ENCODE measurements around the gene ARID4A.

The ARID4A gene

DNA sequence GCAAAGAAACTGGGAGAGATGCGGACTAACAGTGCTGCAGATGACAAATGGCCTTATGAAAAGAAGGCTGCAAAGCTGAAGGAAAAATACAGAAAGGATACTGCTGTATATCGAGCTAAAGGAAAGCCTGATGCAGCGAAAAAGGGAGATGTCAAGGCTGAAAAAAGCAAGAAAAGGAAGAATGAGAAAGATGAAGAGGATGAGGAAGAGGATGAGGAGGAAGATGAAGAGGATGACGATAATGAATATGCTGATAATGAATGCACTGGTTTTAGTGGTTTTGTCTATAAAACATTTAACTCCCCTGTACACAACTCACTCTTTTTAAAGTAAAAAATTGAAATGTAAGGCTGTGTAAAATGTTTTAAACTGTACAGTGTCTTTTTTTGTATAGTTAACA lies 13.2 kb upstream of the ARID4A start:
- H3K4me1 ChIP-seq (ENCODE audit: control insufficient read depth in 1 of 2, insufficient read depth in 1 of 2, low read depth in 1 of 2, low read length in 1 of 2): peaks cover 10 to 17% of the 10 kb centered on the region in 2 experiments
- no peak for TF ChIP-seq CTCF (IDR thresholded peaks at IDR 0.05)
- H3K27ac ChIP-seq: no peak overlapping the region
- H3K27me3 ChIP-seq: no peaks in the 10 kb centered on the region
- H3K9me3 ChIP-seq: no peaks in the 10 kb centered on the region
- no peak overlapping the region for H3K4me3 ChIP-seq (ENCODE audit: low read depth in 1 of 2, low read length in 1 of 2)
- peaks cover 81% of the 10 kb centered on the region for H3K36me3 ChIP-seq

DNA sequence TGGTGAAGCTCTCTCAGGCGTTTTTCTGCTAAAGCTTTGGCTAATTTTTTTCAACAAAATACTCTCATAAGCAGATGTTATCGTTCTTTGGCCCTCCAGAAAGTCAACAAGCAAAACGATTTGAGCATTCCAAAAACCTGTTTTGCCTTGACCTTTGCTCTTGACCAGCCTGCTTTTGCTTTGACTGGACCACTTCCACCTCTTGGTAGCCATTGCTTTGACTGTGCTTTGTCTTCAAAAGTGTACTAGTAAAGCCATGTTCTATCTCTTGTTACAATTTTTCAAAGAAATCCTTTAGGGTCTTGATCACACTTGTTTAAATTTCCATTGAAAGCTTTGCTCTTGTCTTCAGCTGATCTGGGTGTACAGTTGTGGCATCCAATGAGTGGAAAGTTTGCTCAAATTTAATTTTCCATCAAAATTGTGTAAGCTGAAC lies 10.7 kb upstream of the ARID4A start:
- no peak for TF ChIP-seq CTCF (IDR thresholded peaks at IDR 0.05)
- peaks cover 99% of the 10 kb centered on the region for H3K36me3 ChIP-seq
- H3K4me3 ChIP-seq (ENCODE audit: low read depth in 1 of 2, low read length in 1 of 2): no peak overlapping the region
- no peaks in the 10 kb centered on the region for H3K27me3 ChIP-seq
- no peaks in the 10 kb centered on the region for H3K9me3 ChIP-seq
- peaks cover 0 to 4% of the 10 kb centered on the region in 2 experiments for H3K4me1 ChIP-seq (ENCODE audit: control insufficient read depth in 1 of 2, insufficient read depth in 1 of 2, low read depth in 1 of 2, low read length in 1 of 2)
- H3K27ac ChIP-seq: peak overlapping the region; percentile 14

DNA sequence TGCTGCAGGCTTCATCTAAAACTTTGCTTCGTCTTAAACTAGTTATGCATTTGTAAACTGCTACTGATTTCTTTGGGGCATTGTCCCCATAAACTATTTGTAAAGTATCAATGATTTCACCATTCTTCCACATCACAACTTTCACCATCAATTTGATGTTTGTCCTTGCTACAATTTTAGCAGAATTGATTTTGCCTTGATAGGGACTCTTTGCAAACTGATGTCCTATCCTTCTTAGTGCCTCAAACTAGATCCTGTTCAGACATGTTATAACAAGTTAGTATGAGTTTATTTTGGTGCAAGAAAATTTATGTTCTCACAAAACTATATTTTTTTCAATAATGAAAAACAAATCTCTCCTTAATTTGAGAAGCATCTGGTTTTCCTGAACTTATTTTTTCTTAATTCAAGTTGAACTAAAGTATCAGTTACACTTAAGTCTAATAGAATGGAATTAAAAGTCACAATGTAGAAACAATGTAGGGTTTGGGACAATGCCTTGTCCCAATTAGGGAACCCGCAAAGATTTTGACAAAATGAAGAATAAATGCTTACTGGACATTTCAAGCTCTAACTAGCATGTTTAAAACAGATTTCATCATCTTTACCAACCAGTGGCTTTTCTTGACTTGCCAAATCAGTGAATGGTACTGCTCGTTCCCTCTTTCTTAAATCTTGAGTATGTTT lies 10.1 kb upstream of the ARID4A start:
- Histone ChIP-seq H3K27me3 (no peaks in the 10 kb centered on the region), H3K4me1 (ENCODE audit: control insufficient read depth in 1 of 2, insufficient read depth in 1 of 2, low read depth in 1 of 2, low read length in 1 of 2) (peaks cover 0 to 4% of the 10 kb centered on the region in 2 experiments), H3K4me3 (ENCODE audit: low read depth in 1 of 2, low read length in 1 of 2) (no peak overlapping the region), H3K36me3 (peaks cover 99% of the 10 kb centered on the region), H3K27ac (peak overlapping the region; percentile 14), H3K9me3 (no peaks in the 10 kb centered on the region)
- TF ChIP-seq CTCF (IDR thresholded peaks at IDR 0.05): no peak

DNA sequence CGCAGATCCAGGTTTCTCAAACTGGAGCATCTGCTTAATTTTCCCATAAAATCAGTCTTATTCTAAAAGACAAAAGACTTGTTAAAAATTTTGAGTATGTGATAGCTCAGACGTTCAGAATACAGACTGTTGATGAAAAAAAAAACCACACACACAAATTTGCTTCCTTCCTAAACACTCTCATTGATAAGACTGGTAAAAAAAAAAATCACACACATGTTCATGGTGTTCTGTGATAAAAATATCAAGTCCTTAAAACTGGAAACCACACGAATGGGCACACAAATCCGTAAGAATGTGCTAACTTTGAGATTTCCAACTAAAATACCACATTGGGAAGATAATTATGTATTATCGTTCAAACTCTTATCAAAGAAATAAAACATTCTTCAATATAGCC lies 6.7 kb upstream of the ARID4A start:
- peaks cover 13 to 16% of the 10 kb centered on the region in 2 experiments for H3K4me1 ChIP-seq (ENCODE audit: control insufficient read depth in 1 of 2, insufficient read depth in 1 of 2, low read depth in 1 of 2, low read length in 1 of 2)
- H3K27ac ChIP-seq: no peak overlapping the region
- H3K36me3 ChIP-seq: peaks cover 88% of the 10 kb centered on the region
- TF ChIP-seq CTCF (IDR thresholded peaks at IDR 0.05): no peak
- H3K27me3 ChIP-seq: no peaks in the 10 kb centered on the region
- no peak overlapping the region for H3K4me3 ChIP-seq (ENCODE audit: low read depth in 1 of 2, low read length in 1 of 2)
- H3K9me3 ChIP-seq: no peaks in the 10 kb centered on the region

- TF ChIP-seq CTCF (IDR thresholded peaks at IDR 0.05): no peak
- H3K36me3 ChIP-seq: peaks cover 83% of the 10 kb centered on the region
- H3K27me3 ChIP-seq: no peaks in the 10 kb centered on the region
- peaks cover 17 to 21% of the 10 kb centered on the region in 2 experiments for H3K4me1 ChIP-seq (ENCODE audit: control insufficient read depth in 1 of 2, insufficient read depth in 1 of 2, low read depth in 1 of 2, low read length in 1 of 2)
- H3K9me3 ChIP-seq: no peaks in the 10 kb centered on the region
- H3K27ac ChIP-seq: no peak overlapping the region
- no peak overlapping the region for H3K4me3 ChIP-seq (ENCODE audit: low read depth in 1 of 2, low read length in 1 of 2)
Measured at GRCh38 chr14:58292187-58292586, 6.2 kb upstream of the ARID4A start.
